Smooth muscle cell (in vitro differentiated cells): ENCODE results near the gene CTCFL. TPM values are rescaled to one million over a fixed set of nuclear protein-coding genes. Genes with fewer than 3 reads are reported as not detected.

Experiments
- DNase-seq: peaks from one replicate; lab custom pipeline; 2025; ENCODE audit not compliant: unreplicated experiment; lab: John Stamatoyannopoulos, UW
- H2AFZ ChIP-seq: fragments of 200-600 bp; sonication (generic); 2 replicates; pipeline ENCODE4 v1.6.0; 2016; ENCODE audit warnings: antibody characterized with exemption, low read depth, mild to moderate bottlenecking
- H3F3A ChIP-seq: fragments of 200-600 bp; sonication (generic); 2 replicates; pipeline ENCODE4 v1.6.0; 2017; ENCODE audit warnings: antibody characterized with exemption, low read depth
- H3K27ac ChIP-seq: fragments of 200-600 bp; sonication (generic); 2 replicates; pipeline ENCODE4 v1.5.1; 2016; ENCODE audit warnings: low read depth, mild to moderate bottlenecking
- H3K27me3 ChIP-seq: fragments of 200-600 bp; sonication (generic); 2 replicates; pipeline ENCODE4 v1.6.1; 2016; ENCODE audit warnings: low read depth, mild to moderate bottlenecking
- H3K36me3 ChIP-seq: fragments of 200-600 bp; sonication (generic); 2 replicates; pipeline ENCODE4 v1.5.1; 2016; ENCODE audit warnings: low read depth
- H3K4me1 ChIP-seq: fragments of 200-600 bp; sonication (generic); 2 replicates; pipeline ENCODE4 v1.5.1; 2016; ENCODE audit warnings: low read depth
- H3K4me2 ChIP-seq: fragments of 200-600 bp; sonication (generic); 2 replicates; pipeline ENCODE4 v1.6.0; 2016; ENCODE audit warnings: mild to moderate bottlenecking
- H3K4me3 ChIP-seq: fragments of 200-600 bp; sonication (generic); 2 replicates; pipeline ENCODE4 v1.5.1; 2016; ENCODE audit warnings: mild to moderate bottlenecking
- H3K79me2 ChIP-seq: fragments of 200-600 bp; sonication (generic); 2 replicates; pipeline ENCODE4 v1.6.0; 2016; ENCODE audit warnings: low read depth, mild to moderate bottlenecking
- H3K9ac ChIP-seq: fragments of 200-600 bp; sonication (generic); 2 replicates; pipeline ENCODE4 v1.6.0; 2016; ENCODE audit warnings: low read depth
- H3K9me3 ChIP-seq: fragments of 200-600 bp; sonication (generic); replicated peaks from 2 replicates; pipeline ENCODE4 v1.5.1; 2016; ENCODE audit warnings: low read depth
- H4K20me1 ChIP-seq: fragments of 200-600 bp; sonication (generic); 2 replicates; pipeline ENCODE4 v1.6.0; 2016; ENCODE audit warnings: low read depth
- WGBS: methylation state at CpG from one replicate; pipeline ENCODE4 v1.1.7; 2016; ENCODE audit warnings: low lambda C conversion rate; 5-methylcytosine and 5-hydroxymethylcytosine counted together
- polyA plus RNA-seq: library from polyadenylated mRNA; unstranded; fragments of >200 nt; fragmentation: Nextera tagmentation; extraction: Ambion mirVana; gene quantifications from 2 replicates; pipeline ENCODE4 v1.2.1, GENCODE V29; 2016
- total RNA-seq: library from RNA; depleted of rRNA; stranded (reverse); fragments of >200 nt; gene quantifications from 2 replicates; pipeline ENCODE4 v1.2.3, GENCODE V29; 2014
- TF ChIP-seq, protein P1 (sequence below): fragments of 200-600 bp; sonication (generic); IDR thresholded peaks from 2 replicates; pipeline ENCODE4 v1.5.1; 2017; ENCODE audit warnings: borderline replicate concordance, mild to moderate bottlenecking, antibody characterized with exemption; ENCODE audit not compliant: insufficient read depth, poor library complexity, severe bottlenecking

Gene CTCFL
- total and polyA plus RNA-seq, 2 experiments from 2014 or later = not detected

DNA sequence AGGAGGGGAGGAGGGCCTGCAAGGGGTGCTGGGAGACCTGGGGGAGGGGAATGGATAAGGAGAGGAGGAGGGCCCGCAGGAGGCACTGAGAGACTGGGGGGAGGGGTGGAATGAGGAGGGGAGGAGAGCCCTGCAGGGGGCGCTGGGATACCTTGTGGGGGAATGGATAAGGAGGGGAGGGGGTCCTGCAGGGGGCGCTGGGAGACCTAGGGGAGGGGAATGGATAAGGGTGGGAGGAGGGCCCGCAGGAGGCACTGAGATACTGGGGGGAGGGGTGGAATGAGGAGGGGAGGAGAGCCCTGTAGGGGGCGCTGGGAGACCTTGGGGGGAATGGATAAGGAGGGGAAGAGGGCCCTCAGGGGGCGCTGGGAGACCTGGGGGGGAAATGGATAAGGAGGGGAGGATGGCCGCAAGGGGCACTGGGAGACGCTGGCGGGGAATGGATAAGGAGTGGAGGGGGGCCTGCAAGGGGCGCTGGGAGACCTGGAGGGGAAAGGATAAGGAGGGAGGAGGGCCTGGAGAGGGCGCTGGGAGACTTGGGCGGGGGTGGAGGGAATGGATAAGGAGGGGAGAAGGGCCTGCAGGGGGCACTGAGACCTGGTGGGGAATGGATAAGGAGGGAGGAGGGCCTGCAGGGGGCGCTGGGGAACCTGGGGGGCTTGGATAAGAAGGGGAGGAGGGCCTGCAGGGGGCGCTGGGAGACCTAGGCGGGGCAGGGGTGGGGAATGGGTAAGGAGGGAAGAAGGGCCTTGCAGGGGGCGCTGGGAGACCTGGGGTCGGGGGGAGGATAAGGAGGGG, 1.3 kb upstream of the CTCFL start:
- TF ChIP-seq, protein P1, sequence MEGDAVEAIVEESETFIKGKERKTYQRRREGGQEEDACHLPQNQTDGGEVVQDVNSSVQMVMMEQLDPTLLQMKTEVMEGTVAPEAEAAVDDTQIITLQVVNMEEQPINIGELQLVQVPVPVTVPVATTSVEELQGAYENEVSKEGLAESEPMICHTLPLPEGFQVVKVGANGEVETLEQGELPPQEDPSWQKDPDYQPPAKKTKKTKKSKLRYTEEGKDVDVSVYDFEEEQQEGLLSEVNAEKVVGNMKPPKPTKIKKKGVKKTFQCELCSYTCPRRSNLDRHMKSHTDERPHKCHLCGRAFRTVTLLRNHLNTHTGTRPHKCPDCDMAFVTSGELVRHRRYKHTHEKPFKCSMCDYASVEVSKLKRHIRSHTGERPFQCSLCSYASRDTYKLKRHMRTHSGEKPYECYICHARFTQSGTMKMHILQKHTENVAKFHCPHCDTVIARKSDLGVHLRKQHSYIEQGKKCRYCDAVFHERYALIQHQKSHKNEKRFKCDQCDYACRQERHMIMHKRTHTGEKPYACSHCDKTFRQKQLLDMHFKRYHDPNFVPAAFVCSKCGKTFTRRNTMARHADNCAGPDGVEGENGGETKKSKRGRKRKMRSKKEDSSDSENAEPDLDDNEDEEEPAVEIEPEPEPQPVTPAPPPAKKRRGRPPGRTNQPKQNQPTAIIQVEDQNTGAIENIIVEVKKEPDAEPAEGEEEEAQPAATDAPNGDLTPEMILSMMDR = no peak
- H3K27me3 ChIP-seq = no peaks in the 10 kb centered on the region
- H3K9ac ChIP-seq = no peak overlapping the region
- H4K20me1 ChIP-seq = no peaks in the 10 kb centered on the region
- H3F3A ChIP-seq = no peaks in the 10 kb centered on the region
- H3K4me3 ChIP-seq = no peak overlapping the region
- H3K9me3 ChIP-seq = no peaks in the 10 kb centered on the region
- H3K36me3 ChIP-seq = no peaks in the 10 kb centered on the region
- H3K79me2 ChIP-seq = no peaks in the 10 kb centered on the region
- H3K4me1 ChIP-seq = peaks cover 6% of the 10 kb centered on the region
- WGBS = 72% methylated on average over 2 of the region's 17 CpGs
- H3K27ac ChIP-seq = no peak overlapping the region
- H3K4me2 ChIP-seq = no peak overlapping the region
- H2AFZ ChIP-seq = no peak overlapping the region
- DNase-seq = no peak

DNA sequence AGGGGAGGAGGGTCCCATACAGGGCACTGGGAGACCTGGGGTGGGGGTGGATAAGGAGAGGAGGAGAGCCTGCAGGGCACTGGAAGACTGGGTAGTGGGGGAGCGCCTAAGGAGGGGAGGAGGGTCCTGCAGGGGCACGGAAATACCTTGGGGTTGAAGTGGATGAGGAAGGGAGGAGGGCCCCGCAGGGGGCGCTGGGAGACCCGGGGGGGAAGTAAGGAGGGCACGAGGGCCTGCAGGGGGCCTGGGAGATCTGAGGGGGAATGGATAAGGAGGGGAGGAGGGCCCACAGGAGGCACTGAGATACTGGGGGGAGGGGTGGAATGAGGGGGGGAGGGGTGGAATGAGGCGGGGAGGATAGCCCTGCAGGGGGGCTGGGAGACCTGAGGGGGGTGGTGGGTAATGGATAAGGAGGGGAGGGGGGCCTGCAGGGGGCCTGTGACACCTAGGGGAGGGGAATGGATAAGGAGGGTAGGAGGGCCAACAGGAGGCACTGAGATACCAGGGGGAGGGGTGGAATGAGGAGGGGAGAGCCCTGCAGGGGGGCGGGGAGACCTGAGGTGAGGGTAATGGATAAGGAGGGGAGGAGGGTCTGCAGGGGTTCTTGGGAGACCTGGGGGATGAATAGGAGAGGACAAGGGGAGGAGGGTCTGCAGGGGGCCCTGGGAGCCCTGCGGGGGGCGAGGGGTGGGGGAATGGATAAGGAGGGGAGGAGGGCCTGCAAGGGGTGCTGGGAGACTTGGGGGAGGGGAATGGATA, 567 bp upstream of the CTCFL start:
- TF ChIP-seq, protein P1 = no peak
- H3K79me2 ChIP-seq = no peaks in the 10 kb centered on the region
- H3K9me3 ChIP-seq = no peaks in the 10 kb centered on the region
- H3K27ac ChIP-seq = no peak overlapping the region
- no peak overlapping the region for H3K9ac ChIP-seq
- peaks cover 6% of the 10 kb centered on the region for H3K4me1 ChIP-seq
- H3K36me3 ChIP-seq = no peaks in the 10 kb centered on the region
- H3K27me3 ChIP-seq = no peaks in the 10 kb centered on the region
- H4K20me1 ChIP-seq = no peaks in the 10 kb centered on the region
- H3K4me2 ChIP-seq = no peak overlapping the region
- no peak for DNase-seq
- H3F3A ChIP-seq = no peaks in the 10 kb centered on the region
- WGBS = no CpG with 5 or more reads among the region's 10 CpGs
- no peak overlapping the region for H3K4me3 ChIP-seq
- no peak overlapping the region for H2AFZ ChIP-seq

DNA sequence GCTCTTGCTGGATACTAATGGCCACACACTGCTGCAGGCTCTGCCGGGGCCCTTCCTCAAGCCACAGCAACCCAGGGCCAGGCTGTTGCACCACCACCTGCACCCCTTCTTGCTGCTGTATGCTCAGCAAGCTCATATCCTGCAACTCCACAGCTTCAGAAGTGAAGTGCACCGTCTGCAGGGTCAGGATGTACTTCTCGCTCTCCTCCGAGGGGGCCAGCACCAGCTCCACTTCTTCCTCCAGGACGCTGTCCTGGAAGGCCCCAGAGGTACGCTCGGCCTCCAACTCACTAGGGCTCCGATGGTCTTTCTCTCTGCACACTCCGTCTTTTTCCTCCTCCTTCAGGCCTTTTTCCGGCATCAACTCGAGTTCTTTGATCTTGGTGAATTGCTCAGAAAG, 1.2 kb downstream of the CTCFL start:
- no peaks in the 10 kb centered on the region for H3K27me3 ChIP-seq
- H3K9ac ChIP-seq = no peak overlapping the region
- no peak overlapping the region for H3K4me2 ChIP-seq
- H3K4me1 ChIP-seq = peaks cover 6% of the 10 kb centered on the region
- WGBS = 90% methylated on average over 11 of the region's 11 CpGs
- H3K79me2 ChIP-seq = no peaks in the 10 kb centered on the region
- no peak for DNase-seq
- H2AFZ ChIP-seq = no peak overlapping the region
- no peaks in the 10 kb centered on the region for H3K36me3 ChIP-seq
- TF ChIP-seq, protein P1 = no peak
- H3K9me3 ChIP-seq = no peaks in the 10 kb centered on the region
- no peak overlapping the region for H3K27ac ChIP-seq
- H3K4me3 ChIP-seq = no peak overlapping the region
- no peaks in the 10 kb centered on the region for H3F3A ChIP-seq
- no peaks in the 10 kb centered on the region for H4K20me1 ChIP-seq
